ENCODE results near the gene DENND2A. TPM values are rescaled to one million over a fixed set of nuclear protein-coding genes. Genes with fewer than 3 reads are reported as not detected.
"Not testable (repeated sequence)": the region's sequence is repeated elsewhere in the genome, so short reads cannot be mapped to it uniquely, and the experiment has no call there.

The DENND2A gene
- total and polyA plus RNA-seq, 10 donors, result 1.9 to 35.3 (median 14.9) TPM

DNA sequence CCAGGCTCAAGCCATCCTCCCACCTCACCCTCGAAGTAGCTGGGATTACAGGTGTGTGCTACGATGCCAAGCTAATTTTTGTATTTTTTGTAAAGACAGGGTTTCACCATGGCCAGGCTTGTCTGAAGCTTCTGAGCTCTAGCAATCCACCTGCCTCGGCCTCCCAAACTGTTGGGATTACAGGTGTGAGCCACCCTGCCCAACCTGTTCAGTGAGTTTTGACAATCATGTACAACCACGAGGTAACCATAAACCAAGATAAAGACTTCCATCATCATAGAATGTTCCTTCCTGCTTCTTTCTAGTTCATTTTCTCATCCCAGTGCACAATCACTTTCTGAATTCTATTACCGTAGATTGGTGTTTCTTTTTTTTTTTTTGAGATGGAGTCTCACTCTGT lies 130.8 kb downstream of the DENND2A start:
- peaks cover 0 to 6% (median 0%) of the 10 kb centered on the region in 6 donors for H3K4me1 ChIP-seq
- H3K27me3 ChIP-seq (replicated peaks in 1 of 7), result no peaks in the 10 kb centered on the region
- no peak for DNase-seq
- H3K4me3 ChIP-seq, result no peak overlapping the region
- no peak overlapping the region for H3K27ac ChIP-seq
- 63 to 78% (median 64%) methylated on average over 4 to 5 of the region's 5 CpGs for WGBS, 5 donors
- intact Hi-C loops (cut with DNase I; ENCODE audit: low total_unique reads), result no loop called here
- TF ChIP-seq POLR2A (IDR thresholded peaks at IDR 0.05), result no peak
- TF ChIP-seq POLR2AphosphoS5 (IDR thresholded peaks at IDR 0.05), result no peak
- TF ChIP-seq, protein P1, sequence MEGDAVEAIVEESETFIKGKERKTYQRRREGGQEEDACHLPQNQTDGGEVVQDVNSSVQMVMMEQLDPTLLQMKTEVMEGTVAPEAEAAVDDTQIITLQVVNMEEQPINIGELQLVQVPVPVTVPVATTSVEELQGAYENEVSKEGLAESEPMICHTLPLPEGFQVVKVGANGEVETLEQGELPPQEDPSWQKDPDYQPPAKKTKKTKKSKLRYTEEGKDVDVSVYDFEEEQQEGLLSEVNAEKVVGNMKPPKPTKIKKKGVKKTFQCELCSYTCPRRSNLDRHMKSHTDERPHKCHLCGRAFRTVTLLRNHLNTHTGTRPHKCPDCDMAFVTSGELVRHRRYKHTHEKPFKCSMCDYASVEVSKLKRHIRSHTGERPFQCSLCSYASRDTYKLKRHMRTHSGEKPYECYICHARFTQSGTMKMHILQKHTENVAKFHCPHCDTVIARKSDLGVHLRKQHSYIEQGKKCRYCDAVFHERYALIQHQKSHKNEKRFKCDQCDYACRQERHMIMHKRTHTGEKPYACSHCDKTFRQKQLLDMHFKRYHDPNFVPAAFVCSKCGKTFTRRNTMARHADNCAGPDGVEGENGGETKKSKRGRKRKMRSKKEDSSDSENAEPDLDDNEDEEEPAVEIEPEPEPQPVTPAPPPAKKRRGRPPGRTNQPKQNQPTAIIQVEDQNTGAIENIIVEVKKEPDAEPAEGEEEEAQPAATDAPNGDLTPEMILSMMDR (IDR thresholded peaks at IDR 0.05 in 8 of 11, conservative IDR thresholded peaks at IDR 0.05 in 3 of 11), result no peak
- no peaks in the 10 kb centered on the region for H3K9me3 ChIP-seq
- H3K36me3 ChIP-seq, result no peaks in the 10 kb centered on the region

DNA sequence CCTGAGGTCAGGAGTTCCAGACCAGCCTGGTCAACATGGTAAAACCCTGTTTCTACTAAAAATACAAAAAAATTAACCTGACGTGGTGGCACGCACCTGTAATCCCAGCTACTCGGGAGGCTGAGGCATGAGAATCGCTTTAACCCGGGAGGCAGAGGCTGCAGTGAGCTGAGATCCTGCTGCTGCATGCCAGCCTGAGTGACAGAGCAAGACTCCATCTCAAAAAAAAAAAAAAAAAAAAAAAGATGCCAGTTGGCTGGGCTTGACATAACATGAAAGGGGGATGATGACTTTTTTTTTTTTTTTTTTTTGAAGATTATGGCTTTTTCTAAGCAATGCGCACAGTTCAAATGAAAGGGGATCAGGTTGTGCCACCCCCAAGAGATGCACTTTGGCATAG lies 133.1 kb downstream of the DENND2A start:
- DNase-seq; H3K4me3 ChIP-seq; intact Hi-C loops (cut with DNase I; ENCODE audit: low total_unique reads); H3K4me1 ChIP-seq; H3K27me3 ChIP-seq (replicated peaks in 1 of 7); H3K36me3 ChIP-seq; H3K9me3 ChIP-seq; H3K27ac ChIP-seq: not testable (repeated sequence)
- 78 to 88% (median 87%) methylated on average over 6 of the region's 6 CpGs for WGBS, 5 donors

DNA sequence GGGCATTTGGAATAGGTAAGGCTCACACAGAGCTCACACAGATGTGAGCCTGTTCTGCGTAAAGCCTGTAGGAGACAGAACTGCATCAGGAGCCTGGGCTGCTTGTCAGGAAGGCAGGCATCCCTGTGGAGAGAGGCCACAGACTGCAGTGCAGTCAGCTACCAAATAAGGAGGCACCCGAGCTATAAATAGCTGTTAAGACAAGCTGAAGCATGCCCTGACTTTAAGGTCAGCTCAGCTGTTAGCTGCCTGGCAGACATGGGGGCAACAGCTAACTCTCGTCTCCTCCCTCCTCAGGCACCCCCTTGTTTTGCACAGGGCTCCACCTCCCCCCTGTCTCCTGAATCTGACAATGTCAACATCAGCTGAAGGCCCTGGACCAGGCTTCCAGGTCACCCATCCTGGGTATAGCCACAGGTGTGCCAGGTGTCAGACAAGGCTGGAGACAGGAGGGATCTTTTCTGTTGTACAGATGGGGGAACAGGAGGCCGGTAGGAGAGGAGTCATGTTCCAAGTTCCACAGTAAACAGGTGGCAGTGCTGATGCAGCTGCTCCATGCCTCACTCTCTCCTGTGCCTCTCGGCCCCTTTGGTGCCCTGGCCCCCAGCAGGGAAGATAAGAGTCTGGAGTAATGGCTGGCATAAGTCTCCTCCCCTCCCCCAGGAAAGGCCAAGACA lies 133.7 kb downstream of the DENND2A start:
- Histone ChIP-seq H3K9me3 (no peaks in the 10 kb centered on the region), H3K4me3 (no peak overlapping the region), H3K27ac (peak overlapping the region in 1 of 8 donors; percentile 17), H3K4me1 (peaks cover 0 to 6% (median 0%) of the 10 kb centered on the region in 6 donors), H3K36me3 (no peaks in the 10 kb centered on the region), H3K27me3 (replicated peaks in 1 of 7) (no peaks in the 10 kb centered on the region)
- TF ChIP-seq, protein P1 (IDR thresholded peaks at IDR 0.05 in 8 of 11, conservative IDR thresholded peaks at IDR 0.05 in 3 of 11), result no peak
- intact Hi-C loops (cut with DNase I; ENCODE audit: low total_unique reads), result no loop called here
- DNase-seq, result no peak
- WGBS, 5 donors, result 61 to 79% (median 68%) methylated on average over 5 of the region's 5 CpGs

DNA sequence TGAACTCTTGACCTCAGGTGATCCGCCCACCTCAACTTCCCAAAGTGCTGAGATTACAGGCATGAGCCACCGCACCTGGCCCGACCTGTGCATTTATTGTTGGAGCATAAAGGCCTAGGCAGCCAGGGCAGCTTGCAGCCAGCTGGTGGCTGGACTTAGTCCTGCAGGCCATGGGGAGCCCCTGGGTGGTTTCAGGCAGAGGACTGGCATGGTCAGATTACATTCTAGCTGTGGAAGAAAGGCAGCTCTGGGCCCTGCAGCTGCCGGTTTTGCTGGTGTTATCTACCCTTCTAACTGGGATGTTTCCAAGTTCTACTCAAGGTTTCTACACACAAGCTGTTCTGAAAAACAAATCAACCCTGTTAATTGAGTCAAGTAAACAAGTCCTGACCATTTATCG lies 138.6 kb downstream of the DENND2A start:
- 88 to 96% (median 89%) methylated on average over 4 to 5 of the region's 5 CpGs for WGBS, 5 donors
- peaks cover 0 to 6% (median 0%) of the 10 kb centered on the region in 6 donors for H3K4me1 ChIP-seq
- no peak for DNase-seq
- H3K9me3 ChIP-seq, result no peaks in the 10 kb centered on the region
- intact Hi-C loops (cut with DNase I; ENCODE audit: low total_unique reads), result no loop called here
- H3K36me3 ChIP-seq, result no peaks in the 10 kb centered on the region
- TF ChIP-seq, protein P1 (IDR thresholded peaks at IDR 0.05 in 8 of 11, conservative IDR thresholded peaks at IDR 0.05 in 3 of 11), result no peak
- TF ChIP-seq POLR2A (IDR thresholded peaks at IDR 0.05) (no peak), POLR2AphosphoS5 (IDR thresholded peaks at IDR 0.05) (no peak)
- H3K27me3 ChIP-seq (replicated peaks in 1 of 7), result no peaks in the 10 kb centered on the region
- no peak overlapping the region for H3K27ac ChIP-seq
- H3K4me3 ChIP-seq, result no peak overlapping the region

DNA sequence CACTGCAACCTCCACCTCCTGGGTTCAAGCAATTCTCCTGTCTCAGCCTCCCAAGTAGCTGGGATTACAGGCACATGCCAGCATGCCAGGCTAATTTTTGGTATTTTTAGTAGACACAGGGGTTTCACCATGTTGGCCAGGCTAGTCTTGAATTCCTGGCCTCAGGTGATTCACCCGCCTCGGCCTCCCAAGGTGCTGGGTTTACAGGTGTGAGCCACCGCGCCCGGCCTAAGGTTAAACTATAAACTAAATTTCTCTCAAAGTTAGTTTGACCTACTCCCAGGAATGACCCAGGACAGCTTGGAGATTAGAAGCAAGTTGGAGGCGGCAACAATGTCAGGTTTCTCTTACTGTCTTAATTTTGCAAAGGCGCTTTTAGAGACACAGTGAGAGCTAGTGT lies 142.8 kb downstream of the DENND2A start:
- H3K9me3 ChIP-seq; H3K4me3 ChIP-seq; H3K36me3 ChIP-seq; H3K27me3 ChIP-seq (replicated peaks in 1 of 7); H3K4me1 ChIP-seq; DNase-seq; H3K27ac ChIP-seq; intact Hi-C loops (cut with DNase I; ENCODE audit: low total_unique reads): not testable (repeated sequence)
- WGBS, 5 donors, result 96 to 99% (median 97%) methylated on average over 4 to 7 of the region's 7 CpGs

All from spleen (tissue), 11 donors.